ENCODE data around the gene RAB9A.

GRCh38 chrX:13692771-13693231, 3.9 kb downstream of the RAB9A start:
- TF ChIP-seq CTCF (IDR thresholded peaks at IDR 0.05) = no peak
- TF ChIP-seq POLR2A (IDR thresholded peaks at IDR 0.05) = no peak

Measured in lower leg skin (tissue), 3 donors.